Measurements from ENCODE around the gene SIRT2. TPM values are rescaled to one million over a fixed set of nuclear protein-coding genes. Genes with fewer than 3 reads are reported as not detected.

Gene SIRT2
- total RNA-seq, 1 experiment from 2014 or later: 15.4 TPM

GRCh38 chr19:38910488-38910887 is 11.1 kb upstream of the SIRT2 start:
- Histone ChIP-seq H3K9me2 (ENCODE audit: insufficient read depth) (no peaks in the 10 kb centered on the region), H3K36me3 (ENCODE audit: control insufficient read depth in 1 of 2, insufficient read depth in 2 of 2, low read length in 2 of 2) (peaks cover 0 to 14% of the 10 kb centered on the region in 2 experiments; a peak in 1 of 4 replicates), H3K4me1 (ENCODE audit: control insufficient read depth in 1 of 2, insufficient read depth in 2 of 2, low read length in 2 of 2) (no peaks in the 10 kb centered on the region), H3K4me3 (replicated peaks in 1 of 2; ENCODE audit: low read depth in 1 of 2, low read length in 2 of 2) (no peak overlapping the region), H2AFZ (ENCODE audit: low read depth, low read length, poor library complexity, severe bottlenecking) (no peak overlapping the region), H3K27ac (ENCODE audit: low read depth, low read length) (no peak overlapping the region), H3K27me3 (ENCODE audit: insufficient read depth, low read length) (no peaks in the 10 kb centered on the region), H3K9ac (ENCODE audit: low read length) (no peak overlapping the region), H3K4me2 (ENCODE audit: low read length) (no peak overlapping the region), H4K20me1 (ENCODE audit: insufficient read depth) (no peaks in the 10 kb centered on the region), H3K9me3 (ENCODE audit: control insufficient read depth in 1 of 2, insufficient read depth in 1 of 2, low read depth in 1 of 2, low read length in 2 of 2) (no peaks in the 10 kb centered on the region), H3K79me2 (ENCODE audit: insufficient read depth, low read length) (no peaks in the 10 kb centered on the region)
- no peak for DNase-seq (ENCODE audit: low read depth, low spot score)
- ATAC-seq: no peak
- TF ChIP-seq ELF1 (IDR thresholded peaks at IDR 0.05; ENCODE audit: borderline replicate concordance, low read depth): no peak
- TF ChIP-seq CEBPB (IDR thresholded peaks at IDR 0.05; ENCODE audit: low read depth): no peak
- no peak for TF ChIP-seq TCF7L2 (IDR thresholded peaks at IDR 0.05; ENCODE audit: borderline replicate concordance, extremely low read depth, insufficient read depth, insufficient read length)
- TF ChIP-seq REST (IDR thresholded peaks at IDR 0.05; ENCODE audit: low read depth): no peak
- no peak for TF ChIP-seq EZH2phosphoT487 (IDR thresholded peaks at IDR 0.05; ENCODE audit: borderline replicate concordance)
- TF ChIP-seq CBX3 (IDR thresholded peaks at IDR 0.05; ENCODE audit: low read depth): no peak
- no peak for TF ChIP-seq SP1 (IDR thresholded peaks at IDR 0.05; ENCODE audit: low read depth)
- no peak for TF ChIP-seq FOSL1 (IDR thresholded peaks at IDR 0.05; ENCODE audit: low read depth)
- TF ChIP-seq YY1 (IDR thresholded peaks at IDR 0.05; ENCODE audit: extremely low read depth, insufficient replicate concordance, low read depth, low read length): no peak
- TF ChIP-seq ATF3 (IDR thresholded peaks at IDR 0.05): no peak
- no peak for TF ChIP-seq JUND (IDR thresholded peaks at IDR 0.05)
- no peak for TF ChIP-seq ZNF274 (IDR thresholded peaks at IDR 0.05; ENCODE audit: low read depth, low read length)
- no peak for TF ChIP-seq EGR1 (IDR thresholded peaks at IDR 0.05; ENCODE audit: low read depth)
- no peak for TF ChIP-seq POLR2A (IDR thresholded peaks at IDR 0.05; ENCODE audit: borderline replicate concordance, extremely low read depth, insufficient read depth, insufficient read length)
- no peak for TF ChIP-seq RAD21 (IDR thresholded peaks at IDR 0.05; ENCODE audit: low read depth)
- ChIA-PET RAD21 (ENCODE audit: low non-redundant PET in 1 of 2, low total read pairs in 2 of 2, uncharacterized antibody in 2 of 2, unreplicated experiment in 2 of 2) (no interaction called here), POLR2A (no interaction called here), CTCF (no interaction called here)
- intact Hi-C loops (cut with micrococcal nuclease): no loop called here
- no TSS peak for BruUV-seq (replicated peaks)

All from HCT116 (cell line).